WERI-Rb-1 (cell line): ENCODE data around the gene UXT.

ENCODE experiments used
- DNase-seq: peaks from one replicate; pipeline ENCODE4 v3.0.0-alpha.2; 2020
- H3K27ac ChIP-seq: fragments of 250-450 bp; sonication (Bioruptor Pico); 2 replicates; pipeline ENCODE4 v1.5.1; 2020; ENCODE audit warnings: mild to moderate bottlenecking, moderate library complexity
- H3K27me3 ChIP-seq: fragments of 250-450 bp; sonication (Bioruptor Pico); 2 replicates; pipeline ENCODE4 v1.5.1; 2021; ENCODE audit warnings: mild to moderate bottlenecking, low read depth, moderate library complexity; ENCODE audit not compliant: insufficient read depth, severe bottlenecking
- H3K36me3 ChIP-seq: fragments of 250-450 bp; sonication (Bioruptor Pico); 2 replicates; pipeline ENCODE4 v1.5.1; 2020; ENCODE audit warnings: mild to moderate bottlenecking, moderate library complexity
- H3K4me3 ChIP-seq: 2 replicates; pipeline ENCODE4 v1.5.1; 2011; ENCODE audit warnings: low read depth, mild to moderate bottlenecking, control low read depth, low read length
- H3K9me3 ChIP-seq: fragments of 250-450 bp; sonication (Bioruptor Pico); 2 replicates; pipeline ENCODE4 v1.5.1; 2021; ENCODE audit warnings: mild to moderate bottlenecking, moderate library complexity; ENCODE audit not compliant: severe bottlenecking
- TF ChIP-seq, protein P1 (sequence below): IDR thresholded peaks from 2 replicates; pipeline ENCODE4 v1.5.1; 2011; ENCODE audit warnings: low read depth, mild to moderate bottlenecking, control low read depth, inconsistent platforms, low read length

Gene UXT

DNA sequence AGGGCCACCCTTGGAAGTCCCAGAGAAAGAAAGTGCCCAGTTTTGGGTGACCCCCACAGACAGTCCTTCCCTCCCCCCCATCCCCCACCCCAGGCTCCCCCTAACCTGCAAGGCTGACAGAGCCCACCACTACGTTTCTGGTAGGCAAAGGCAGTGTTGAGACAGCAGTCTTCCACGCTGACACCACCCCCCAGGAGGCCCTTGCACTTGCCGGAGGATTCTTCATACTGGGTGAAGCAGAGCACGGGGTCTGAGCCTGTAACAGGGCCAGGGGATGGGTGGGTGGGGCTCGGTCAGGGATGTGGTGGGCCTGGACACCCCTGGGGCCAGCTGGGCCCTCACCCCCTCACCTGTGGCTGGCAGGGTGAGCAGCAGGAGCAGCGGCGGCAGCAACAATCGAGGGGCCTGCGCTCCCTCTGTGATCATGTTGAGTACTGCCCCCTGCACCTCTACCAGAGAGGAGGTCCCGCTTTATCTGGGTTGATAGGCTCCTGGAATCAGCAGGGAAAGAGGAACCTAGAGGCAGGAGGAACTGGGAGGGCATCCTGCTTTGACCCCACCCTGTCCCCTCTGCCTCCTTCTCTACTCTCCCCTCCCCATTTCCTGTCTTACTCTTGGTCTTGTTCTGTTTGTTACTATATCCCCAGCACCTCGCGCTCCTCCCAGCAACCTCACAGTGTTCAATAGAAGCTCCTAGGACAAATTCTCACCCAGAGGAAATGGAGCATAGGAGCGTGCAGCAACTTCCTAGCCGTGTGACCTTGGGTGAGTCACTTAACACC lies 29.4 kb downstream of the UXT start, which contains the start of gene CFP:
CFP (minus strand) TSS at position 512 of the 782 bp plus-strand sequence; CDS start at position 426, 86 bp downstream.
- TF ChIP-seq, protein P1, sequence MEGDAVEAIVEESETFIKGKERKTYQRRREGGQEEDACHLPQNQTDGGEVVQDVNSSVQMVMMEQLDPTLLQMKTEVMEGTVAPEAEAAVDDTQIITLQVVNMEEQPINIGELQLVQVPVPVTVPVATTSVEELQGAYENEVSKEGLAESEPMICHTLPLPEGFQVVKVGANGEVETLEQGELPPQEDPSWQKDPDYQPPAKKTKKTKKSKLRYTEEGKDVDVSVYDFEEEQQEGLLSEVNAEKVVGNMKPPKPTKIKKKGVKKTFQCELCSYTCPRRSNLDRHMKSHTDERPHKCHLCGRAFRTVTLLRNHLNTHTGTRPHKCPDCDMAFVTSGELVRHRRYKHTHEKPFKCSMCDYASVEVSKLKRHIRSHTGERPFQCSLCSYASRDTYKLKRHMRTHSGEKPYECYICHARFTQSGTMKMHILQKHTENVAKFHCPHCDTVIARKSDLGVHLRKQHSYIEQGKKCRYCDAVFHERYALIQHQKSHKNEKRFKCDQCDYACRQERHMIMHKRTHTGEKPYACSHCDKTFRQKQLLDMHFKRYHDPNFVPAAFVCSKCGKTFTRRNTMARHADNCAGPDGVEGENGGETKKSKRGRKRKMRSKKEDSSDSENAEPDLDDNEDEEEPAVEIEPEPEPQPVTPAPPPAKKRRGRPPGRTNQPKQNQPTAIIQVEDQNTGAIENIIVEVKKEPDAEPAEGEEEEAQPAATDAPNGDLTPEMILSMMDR: no peak
- Histone ChIP-seq H3K4me3 (no peak within 1 kb of the TSS), H3K27me3 (peaks cover 26% of the 10 kb centered on the region), H3K9me3 (no peaks in the 10 kb centered on the region), H3K27ac (no peak within 1 kb of the TSS), H3K36me3 (no peaks in the 10 kb centered on the region; the same call in 1 of the 2 replicates)
- no peak for DNase-seq

DNA sequence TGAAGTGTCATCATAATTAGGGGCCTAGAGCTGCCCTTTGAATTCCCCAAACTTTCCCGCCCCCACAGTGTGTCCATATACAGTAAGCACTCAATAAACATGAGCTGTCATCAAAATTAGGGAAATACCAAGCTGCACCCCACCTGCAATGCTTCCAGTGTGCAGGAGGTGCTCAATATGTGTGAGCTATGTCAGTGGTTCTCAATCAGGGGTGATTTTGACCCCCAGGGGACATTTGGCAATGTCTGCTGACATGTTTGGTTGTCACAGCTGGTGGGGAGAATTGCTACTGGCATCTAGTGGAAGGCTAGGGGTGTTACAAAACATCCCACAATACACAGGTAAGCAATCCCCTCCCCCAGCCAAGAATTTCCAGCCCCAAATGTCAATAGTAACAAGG lies 30.0 kb downstream of the UXT start:
- no peak overlapping the region for H3K4me3 ChIP-seq
- DNase-seq: no peak
- H3K27me3 ChIP-seq: peaks cover 28% of the 10 kb centered on the region
- H3K27ac ChIP-seq: no peak overlapping the region
- H3K36me3 ChIP-seq: no peaks in the 10 kb centered on the region
- TF ChIP-seq, protein P1: no peak
- H3K9me3 ChIP-seq: no peaks in the 10 kb centered on the region

DNA sequence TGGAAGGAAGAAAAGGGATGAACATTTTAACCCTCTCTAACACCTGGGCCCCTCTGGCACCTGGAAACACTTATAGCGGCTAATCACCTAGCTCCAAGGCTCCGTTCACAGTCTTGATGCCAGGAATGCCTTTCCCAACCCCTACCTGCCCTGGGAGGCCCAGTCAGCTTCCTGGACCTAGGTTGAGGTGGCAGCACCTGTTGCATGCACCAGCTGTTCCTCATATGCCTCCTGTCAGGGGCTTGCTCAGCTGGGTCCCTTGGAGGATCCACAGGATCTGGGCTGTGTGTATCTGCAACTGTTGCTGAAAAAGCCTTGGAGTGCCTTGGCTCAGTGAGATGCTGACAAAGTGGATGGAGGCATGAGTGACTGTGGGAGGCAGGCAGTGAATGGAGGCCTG lies 33.6 kb downstream of the UXT start:
- H3K4me3 ChIP-seq: no peak overlapping the region
- no peak for DNase-seq
- H3K27me3 ChIP-seq: peaks cover 26% of the 10 kb centered on the region
- TF ChIP-seq, protein P1: no peak
- H3K36me3 ChIP-seq: no peaks in the 10 kb centered on the region
- peak overlapping the region; percentile 36; the same call in 1 of the 2 replicates for H3K27ac ChIP-seq
- H3K9me3 ChIP-seq: no peaks in the 10 kb centered on the region

DNA sequence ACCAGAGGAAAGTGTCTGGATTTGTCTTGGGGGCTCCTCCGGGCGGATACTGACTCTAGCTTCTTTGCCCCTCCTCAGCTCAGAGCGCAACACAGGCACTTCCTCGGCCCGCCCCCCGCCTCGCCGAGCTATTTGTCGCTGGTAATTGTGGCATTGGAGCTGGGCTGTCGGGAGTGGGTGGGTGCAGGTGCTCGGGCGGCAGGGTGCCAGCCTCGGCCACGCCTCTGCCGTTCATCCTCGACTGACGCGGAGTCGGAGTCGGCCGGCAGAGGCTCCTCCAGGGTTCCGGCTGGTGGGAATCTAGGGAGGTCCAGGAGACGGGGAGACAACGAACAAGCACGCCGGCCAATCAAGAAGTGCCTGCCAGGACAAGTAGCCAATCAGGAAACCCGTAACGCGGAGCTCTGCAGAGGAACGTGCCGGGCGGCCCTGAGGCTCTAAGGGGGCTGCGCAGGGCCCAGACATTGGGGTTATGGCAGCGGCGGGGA lies 35.4 kb downstream of the UXT start:
- H3K9me3 ChIP-seq: no peaks in the 10 kb centered on the region
- no peaks in the 10 kb centered on the region for H3K36me3 ChIP-seq
- peaks cover 29% of the 10 kb centered on the region for H3K27me3 ChIP-seq
- H3K27ac ChIP-seq: no peak overlapping the region
- no peak overlapping the region for H3K4me3 ChIP-seq
- no peak for DNase-seq
- TF ChIP-seq, protein P1: no peak

DNA sequence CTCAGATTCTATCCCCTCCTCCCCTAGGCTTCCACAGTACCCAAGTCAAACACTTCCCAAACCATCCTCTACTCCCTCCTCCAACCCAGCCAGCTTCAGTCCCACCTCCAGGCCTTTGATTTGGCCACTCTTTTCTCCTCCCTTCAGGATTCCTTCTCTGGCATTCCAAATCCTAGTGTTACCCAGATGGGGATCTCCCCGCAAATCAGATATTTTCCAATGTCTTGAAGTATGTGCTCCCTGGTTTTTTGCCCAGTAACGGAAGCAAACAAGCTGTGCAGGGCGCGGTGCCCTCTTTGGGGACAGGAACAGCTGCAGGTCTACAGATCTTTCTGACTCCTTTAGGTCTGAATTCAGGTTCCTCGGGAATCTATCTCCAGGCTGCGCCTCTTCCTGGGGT lies 37.1 kb downstream of the UXT start:
- no peak overlapping the region for H3K4me3 ChIP-seq
- TF ChIP-seq, protein P1: no peak
- DNase-seq: no peak
- H3K9me3 ChIP-seq: no peaks in the 10 kb centered on the region
- peaks cover 22% of the 10 kb centered on the region for H3K27me3 ChIP-seq
- no peaks in the 10 kb centered on the region for H3K36me3 ChIP-seq
- H3K27ac ChIP-seq: no peak overlapping the region
